ENCODE data around the gene KCNJ6. TPM values are rescaled to one million over a fixed set of nuclear protein-coding genes. Genes with fewer than 3 reads are reported as not detected.

Gene KCNJ6
- total RNA-seq, 1 experiment from 2014 or later = not detected

GRCh38 chr21:37905291-37905690 is 11.0 kb downstream of the KCNJ6 start:
- no peak for DNase-seq (ENCODE audit: low read depth)

GRCh38 chr21:37904856-37905255 is 11.4 kb downstream of the KCNJ6 start:
- DNase-seq (ENCODE audit: low read depth) = no peak

DNA sequence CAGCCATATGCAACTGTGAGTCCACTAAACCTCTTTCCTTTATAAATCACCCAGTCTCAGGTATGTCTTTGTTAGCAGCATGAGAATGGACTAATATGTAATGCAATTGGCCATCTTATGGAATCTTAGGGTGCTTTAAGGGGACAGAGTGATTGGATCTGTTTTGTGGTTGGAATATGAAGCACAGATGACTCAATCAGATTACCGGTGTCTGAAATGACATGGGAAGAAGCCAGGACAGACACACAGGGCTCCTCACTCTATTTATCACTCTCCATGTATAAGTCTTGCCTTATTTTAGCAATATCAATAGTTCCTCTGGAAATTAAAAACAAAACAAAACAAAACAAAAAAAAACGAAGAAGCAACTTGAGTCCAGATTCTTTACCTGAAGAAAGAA is 12.9 kb downstream of the KCNJ6 start:
- no peak for DNase-seq (ENCODE audit: low read depth)

- DNase-seq (ENCODE audit: low read depth) = no peak
Observed at GRCh38 chr21:37899146-37899545, 17.1 kb downstream of the KCNJ6 start.

GRCh38 chr21:37896788-37897187 is 19.5 kb downstream of the KCNJ6 start:
- DNase-seq (ENCODE audit: low read depth) = no peak

DNA sequence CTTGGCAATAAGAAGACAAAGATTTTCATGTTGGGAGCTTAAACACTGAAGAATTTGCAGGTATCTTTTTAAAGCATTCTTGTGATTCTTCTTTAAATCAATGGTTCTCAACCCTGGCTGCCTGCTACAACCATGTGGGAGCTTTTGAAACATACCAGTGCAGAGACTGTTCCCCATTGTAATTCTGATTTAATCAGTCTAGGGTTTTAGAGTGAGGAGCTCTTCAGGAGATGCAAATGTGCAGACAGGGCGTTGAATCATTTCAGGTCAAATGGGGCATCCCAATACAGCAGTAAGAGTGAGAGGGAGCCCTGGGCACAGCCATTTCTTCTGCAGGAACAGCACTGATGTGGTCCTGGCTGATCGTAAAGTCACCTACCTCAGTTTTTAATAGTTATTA is 24.3 kb downstream of the KCNJ6 start:
- no peak for DNase-seq (ENCODE audit: low read depth)

DNA sequence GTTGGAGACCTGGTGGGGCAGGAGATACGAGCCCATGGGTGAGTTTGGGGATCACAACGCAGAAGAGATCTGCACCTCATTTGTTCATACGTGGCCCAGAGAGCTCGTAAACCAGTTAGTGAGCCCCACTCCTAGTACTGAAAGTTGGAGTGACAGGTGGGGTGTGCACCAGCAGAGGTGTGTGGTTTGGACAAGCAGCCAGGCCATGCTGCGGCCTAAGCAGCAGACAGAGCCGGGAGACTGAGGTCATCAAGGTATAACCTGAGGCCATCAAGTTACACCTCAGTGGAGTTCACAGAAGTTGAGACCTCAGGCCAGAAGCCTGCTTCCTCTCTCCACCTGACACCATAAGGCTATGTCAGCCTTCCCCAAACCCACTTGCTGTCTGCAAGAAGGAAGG is 27.6 kb downstream of the KCNJ6 start:
- no peak for DNase-seq (ENCODE audit: low read depth)

DNA sequence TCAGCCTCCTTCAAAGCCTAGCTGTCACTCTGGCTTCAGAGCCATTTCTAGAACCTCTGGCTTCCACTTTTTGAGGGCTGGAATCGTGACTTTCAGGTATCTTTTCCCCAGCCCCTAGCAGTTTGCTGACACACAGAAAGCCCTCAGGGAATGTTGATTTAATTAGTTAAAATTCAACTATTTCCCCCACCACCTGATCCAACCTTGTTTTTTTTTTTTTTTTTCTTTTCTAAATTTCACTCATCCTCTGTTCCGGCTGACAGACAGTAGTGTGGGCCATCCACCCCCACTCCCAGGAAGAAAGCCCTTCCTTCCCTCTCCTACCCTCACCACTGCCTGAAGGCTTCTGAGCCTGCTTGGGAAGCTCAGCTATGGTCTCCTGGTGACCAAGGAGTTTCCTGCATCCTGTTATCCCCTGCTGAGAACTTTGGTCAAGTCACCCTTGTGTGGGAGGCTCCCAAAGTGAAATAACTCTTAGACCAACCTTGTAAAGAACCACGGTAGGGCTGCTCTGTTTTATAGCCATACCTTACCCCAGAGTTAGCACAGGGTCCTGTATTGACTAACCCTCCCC is 29.4 kb downstream of the KCNJ6 start:
- no peak for DNase-seq (ENCODE audit: low read depth)

- DNase-seq (ENCODE audit: low read depth) = no peak
Observed at GRCh38 chr21:37886120-37886519, 30.1 kb downstream of the KCNJ6 start.

GRCh38 chr21:37878946-37879660 is 37.2 kb downstream of the KCNJ6 start:
- peak; percentile 82 for DNase-seq (ENCODE audit: low read depth)

GRCh38 chr21:37877888-37878684 is 38.2 kb downstream of the KCNJ6 start:
- DNase-seq (ENCODE audit: low read depth) = no peak

GRCh38 chr21:37877171-37877570 is 39.1 kb downstream of the KCNJ6 start:
- DNase-seq (ENCODE audit: low read depth) = no peak

DNA sequence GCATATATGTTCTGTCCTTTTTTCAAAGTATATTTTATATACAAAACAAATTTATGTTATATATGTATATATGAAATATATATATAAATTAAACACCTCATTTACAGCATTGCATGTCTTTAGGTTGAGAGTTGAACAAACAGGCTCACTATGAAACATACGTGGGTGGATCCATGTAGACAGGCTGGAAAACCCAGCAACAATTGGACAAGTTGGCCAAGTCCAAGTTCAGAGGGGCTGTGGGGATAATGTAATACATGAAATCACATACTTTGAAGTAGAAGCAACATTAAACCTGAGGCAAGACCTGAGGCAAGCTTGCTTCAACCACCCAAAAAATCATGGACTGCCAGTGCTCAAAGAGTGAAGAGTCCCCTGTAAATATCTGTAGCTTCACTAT is 39.7 kb downstream of the KCNJ6 start:
- no peak for DNase-seq (ENCODE audit: low read depth)

GRCh38 chr21:37874904-37875780 is 41.1 kb downstream of the KCNJ6 start:
- no peak for DNase-seq (ENCODE audit: low read depth)

DNA sequence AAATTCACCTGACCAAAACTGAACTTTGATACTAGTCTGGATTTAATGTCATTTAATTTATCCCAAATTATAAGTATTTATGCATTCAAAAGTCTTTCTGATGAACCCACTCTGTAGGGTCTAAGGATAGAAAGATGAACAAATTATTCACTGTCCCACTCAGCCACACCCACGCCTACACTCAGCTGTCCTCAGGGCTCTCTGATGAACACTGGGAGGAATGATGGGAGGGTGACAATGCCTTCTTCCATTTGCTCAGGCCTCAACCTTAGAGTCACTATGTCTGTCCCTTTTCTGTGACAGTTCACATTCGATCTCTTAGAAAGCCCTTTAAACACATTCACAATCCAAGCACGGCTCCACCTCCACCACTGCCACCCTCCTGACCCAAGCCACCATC is 41.8 kb downstream of the KCNJ6 start:
- DNase-seq (ENCODE audit: low read depth) = no peak

DNA sequence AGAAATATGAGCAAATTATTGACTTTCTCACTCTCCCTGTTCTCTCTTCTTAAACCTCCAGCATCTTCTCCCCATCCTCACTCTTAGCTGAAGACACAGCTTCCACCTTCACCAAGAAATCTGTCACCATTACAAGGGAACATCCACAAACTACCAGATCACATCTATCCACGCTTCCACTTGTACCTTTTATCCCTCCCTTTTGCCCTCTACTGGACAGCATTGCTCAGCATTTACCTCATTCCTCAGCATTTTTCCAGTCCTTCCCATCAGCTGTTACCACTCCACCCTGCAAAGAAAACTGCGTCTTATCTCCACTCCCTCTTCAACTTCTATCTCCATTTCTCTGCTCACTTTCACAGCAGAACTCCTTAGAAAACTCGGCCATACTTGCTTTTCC is 42.6 kb downstream of the KCNJ6 start:
- peak; percentile 12 for DNase-seq (ENCODE audit: low read depth)

DNA sequence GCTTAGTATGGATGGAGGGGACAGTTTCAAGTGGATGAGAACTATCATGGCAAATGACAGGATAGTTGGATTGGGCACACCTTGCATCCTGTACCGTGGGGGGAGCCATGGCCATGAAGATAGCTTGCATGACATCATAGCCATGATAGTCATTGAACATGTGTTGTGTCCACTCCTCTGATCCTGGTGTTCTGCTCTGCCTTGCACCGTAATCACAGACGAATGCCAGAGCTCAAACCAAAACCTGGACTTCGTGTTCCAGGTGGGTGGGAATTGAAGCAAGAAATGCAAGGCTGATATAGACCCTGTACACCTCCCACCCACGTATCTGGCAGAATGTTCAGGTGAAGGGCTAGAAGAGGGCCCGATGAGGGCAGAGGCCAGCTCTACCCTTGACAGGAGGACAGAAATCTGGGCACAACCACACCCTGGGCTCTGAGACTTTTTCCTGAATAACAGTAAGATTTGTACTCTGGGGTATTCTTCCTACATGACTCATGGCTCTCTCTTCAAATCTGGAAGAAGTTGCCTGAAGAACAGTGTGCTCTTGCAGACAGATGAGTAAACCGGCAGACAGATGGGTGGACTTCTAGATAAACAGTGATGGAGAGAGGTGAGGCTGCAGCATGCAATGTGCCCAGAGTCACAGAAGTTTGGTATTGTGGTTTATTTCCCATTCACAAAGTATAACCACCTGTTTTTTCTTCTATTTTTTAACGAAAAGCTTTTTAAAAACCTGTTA is 45.0 kb downstream of the KCNJ6 start:
- DNase-seq (ENCODE audit: low read depth) = peak; percentile 52

- DNase-seq (ENCODE audit: low read depth) = no peak
Observed at GRCh38 chr21:37870221-37870620, 46.0 kb downstream of the KCNJ6 start.

DNA sequence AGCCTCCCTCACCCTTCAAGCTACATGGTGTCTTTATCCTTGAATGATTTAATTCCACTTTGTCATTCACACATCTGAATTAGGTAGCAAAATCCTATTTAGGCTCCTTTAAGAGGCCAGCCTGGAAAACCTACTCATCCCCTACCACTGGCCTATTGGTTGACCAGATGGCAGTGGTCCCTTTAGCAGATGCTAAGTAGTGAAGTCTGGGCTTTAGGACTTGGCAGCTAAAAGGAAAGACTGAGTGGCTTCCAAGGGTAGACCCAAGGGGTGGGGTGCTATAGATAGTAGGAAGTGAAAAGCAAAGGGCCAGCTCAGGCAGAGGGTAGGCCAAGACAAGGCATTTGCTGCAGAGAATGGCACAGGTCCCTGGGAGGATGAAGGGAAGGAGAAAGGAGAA is 46.6 kb downstream of the KCNJ6 start:
- DNase-seq (ENCODE audit: low read depth) = no peak

DNA sequence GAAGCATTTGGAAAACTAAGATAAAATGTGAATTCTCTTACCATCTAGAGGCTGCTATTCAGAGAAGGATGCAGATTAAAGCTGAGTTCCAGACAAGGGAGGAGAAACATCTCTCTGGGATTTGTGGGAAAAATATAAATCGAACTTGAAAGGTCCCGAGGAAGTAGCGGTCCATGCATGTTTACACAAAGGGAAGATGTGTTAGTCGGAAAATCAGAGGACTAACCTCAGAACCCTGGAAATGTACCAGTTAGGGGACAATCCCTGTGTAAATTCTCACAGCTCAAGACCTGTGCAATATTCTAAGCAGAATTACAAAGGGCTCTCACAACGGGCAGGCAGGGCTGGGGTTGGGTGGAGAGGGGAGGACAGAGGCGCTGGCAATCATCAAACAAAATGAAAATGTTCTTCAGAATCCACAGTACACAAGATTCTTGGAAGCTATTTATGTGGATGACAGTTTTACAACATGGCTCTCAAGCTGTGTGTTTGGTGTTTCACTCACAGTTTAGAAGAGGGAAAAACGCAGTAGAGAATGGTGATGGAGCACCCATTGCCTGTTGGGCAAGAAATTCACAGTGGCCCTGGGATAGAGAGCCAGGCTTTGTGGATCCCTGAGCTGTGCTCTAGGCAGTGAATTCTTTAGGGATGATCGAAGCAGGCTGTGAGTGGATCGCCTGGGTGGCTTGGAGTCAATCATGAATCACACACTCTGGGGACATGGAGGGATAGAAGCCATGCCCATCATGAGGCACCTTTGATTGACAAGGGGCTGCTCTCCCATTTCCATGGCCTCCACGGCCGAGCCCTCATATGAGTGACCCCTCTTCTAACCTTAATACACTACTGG is 47.6 kb downstream of the KCNJ6 start:
- peak; percentile 17 for DNase-seq (ENCODE audit: low read depth)

Data from HT1080 (cell line).